Brain microvascular endothelial cell (primary cell): ENCODE results near the gene EPB41L4B.

Experiments
- DNase-seq: peaks from one replicate; pipeline ENCODE4 v3.0.0-alpha.2; 2020
- H3K27ac ChIP-seq: fragments of 250-450 bp; sonication (Bioruptor Pico); 2 replicates; pipeline ENCODE4 v1.5.1; 2020; ENCODE audit warnings: mild to moderate bottlenecking, moderate library complexity
- H3K27me3 ChIP-seq: fragments of 250-450 bp; sonication (Bioruptor Pico); replicated peaks from 2 replicates; pipeline ENCODE4 v1.5.1; 2020; ENCODE audit warnings: mild to moderate bottlenecking
- H3K36me3 ChIP-seq: fragments of 250-450 bp; sonication (Bioruptor Pico); replicated peaks from 2 replicates; pipeline ENCODE4 v1.5.1; 2020; ENCODE audit warnings: mild to moderate bottlenecking
- H3K4me3 ChIP-seq: 2 replicates; pipeline ENCODE4 v1.5.1; 2011; ENCODE audit warnings: low read depth, mild to moderate bottlenecking, control low read depth, low read length, moderate library complexity
- in situ Hi-C: cut with HindIII; loops from 2 replicates; pipeline ENCODE4 v1.10.0; 2017; ENCODE audit warnings: low sequenced_read_pairs, low pct_ligation_motif_present
- TF ChIP-seq, protein P1 (sequence below): IDR thresholded peaks from 2 replicates; pipeline ENCODE4 v1.5.1; 2011; ENCODE audit warnings: low read depth, mild to moderate bottlenecking, moderate library complexity, low read length, control low read depth, inconsistent platforms; ENCODE audit errors: missing control alignments

EPB41L4B gene

DNA sequence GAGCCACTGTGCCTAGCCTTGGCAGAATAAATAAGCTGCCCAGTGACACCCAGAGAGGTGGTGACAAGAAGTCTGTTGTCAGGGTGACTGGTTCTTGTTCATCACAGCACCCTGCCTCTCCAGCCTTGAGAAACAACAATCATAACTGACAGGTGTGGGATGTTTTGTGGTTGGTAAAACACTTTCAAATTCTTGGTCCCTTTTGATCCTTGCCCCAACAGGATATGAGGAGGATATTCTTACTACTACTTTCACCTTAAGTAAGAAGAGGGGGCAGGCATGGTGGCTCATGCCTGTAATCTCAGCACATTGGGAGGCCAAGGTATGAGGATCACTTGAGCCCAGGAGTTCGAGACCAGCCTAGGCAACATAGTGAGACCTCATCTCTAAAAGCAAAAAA is 139.6 kb downstream of the EPB41L4B start:
- H3K27me3 ChIP-seq: no peaks in the 10 kb centered on the region
- TF ChIP-seq, protein P1, sequence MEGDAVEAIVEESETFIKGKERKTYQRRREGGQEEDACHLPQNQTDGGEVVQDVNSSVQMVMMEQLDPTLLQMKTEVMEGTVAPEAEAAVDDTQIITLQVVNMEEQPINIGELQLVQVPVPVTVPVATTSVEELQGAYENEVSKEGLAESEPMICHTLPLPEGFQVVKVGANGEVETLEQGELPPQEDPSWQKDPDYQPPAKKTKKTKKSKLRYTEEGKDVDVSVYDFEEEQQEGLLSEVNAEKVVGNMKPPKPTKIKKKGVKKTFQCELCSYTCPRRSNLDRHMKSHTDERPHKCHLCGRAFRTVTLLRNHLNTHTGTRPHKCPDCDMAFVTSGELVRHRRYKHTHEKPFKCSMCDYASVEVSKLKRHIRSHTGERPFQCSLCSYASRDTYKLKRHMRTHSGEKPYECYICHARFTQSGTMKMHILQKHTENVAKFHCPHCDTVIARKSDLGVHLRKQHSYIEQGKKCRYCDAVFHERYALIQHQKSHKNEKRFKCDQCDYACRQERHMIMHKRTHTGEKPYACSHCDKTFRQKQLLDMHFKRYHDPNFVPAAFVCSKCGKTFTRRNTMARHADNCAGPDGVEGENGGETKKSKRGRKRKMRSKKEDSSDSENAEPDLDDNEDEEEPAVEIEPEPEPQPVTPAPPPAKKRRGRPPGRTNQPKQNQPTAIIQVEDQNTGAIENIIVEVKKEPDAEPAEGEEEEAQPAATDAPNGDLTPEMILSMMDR: no peak
- no peaks in the 10 kb centered on the region for H3K36me3 ChIP-seq
- in situ Hi-C loops: no loop called here
- no peak overlapping the region for H3K27ac ChIP-seq
- no peak for DNase-seq
- H3K4me3 ChIP-seq: no peak overlapping the region

DNA sequence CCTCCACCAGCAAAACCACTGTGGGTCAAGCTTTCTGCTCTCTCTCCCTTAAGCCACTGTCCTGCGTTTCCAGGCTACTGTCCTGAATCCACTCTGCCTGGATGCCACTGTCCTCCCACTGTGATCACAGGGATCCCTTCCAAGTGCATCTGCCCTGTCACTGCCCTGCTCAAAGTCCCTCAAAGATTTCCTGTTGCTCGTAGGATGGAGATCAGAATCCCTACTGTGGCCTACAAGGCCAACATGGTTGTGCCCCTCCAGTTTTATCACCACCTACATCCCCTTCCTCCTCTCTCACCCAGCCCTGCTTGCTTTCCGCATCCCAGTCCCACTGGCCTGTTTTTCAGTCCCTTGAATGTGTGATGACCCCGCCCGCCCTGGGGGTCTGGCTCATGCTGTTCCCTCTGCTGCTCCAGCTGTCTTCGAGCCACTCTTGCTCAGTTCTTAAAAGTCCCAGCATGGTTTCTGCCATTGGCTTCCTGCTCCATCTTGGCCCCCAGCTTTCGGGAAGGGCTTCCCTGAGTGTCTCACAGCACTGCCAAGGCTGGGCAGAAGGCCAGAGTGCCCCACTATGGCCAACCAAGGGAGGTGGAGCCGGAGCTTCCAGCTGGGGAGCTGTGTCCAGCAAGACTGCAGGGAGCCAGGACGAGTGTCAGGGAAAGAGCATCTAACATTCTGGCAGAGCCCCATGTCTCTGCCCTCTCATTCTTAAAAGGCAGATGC is 140.9 kb downstream of the EPB41L4B start:
- no peak overlapping the region for H3K4me3 ChIP-seq
- DNase-seq: no peak
- H3K36me3 ChIP-seq: no peaks in the 10 kb centered on the region
- TF ChIP-seq, protein P1: no peak
- H3K27ac ChIP-seq: no peak overlapping the region
- H3K27me3 ChIP-seq: no peaks in the 10 kb centered on the region
- in situ Hi-C loops: no loop called here

DNA sequence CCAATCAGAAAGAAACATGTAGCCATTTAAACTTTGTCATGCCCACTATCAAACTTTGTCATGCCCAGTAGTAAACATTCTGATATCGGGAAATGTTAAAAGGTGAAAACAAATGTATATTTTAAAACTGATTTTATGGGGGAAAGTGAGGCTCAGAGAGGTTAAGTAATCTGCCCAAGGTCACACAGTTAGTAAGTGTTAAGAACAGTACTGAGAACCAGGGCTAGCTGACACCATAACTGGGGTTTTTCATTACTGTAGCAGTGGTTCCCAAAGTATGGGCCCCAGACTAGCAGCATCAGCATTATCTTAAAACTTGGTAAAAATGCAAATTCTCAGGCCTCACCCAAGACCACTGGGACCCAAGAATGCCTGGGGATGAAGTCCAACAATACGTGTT is 143.9 kb downstream of the EPB41L4B start:
- no peak for DNase-seq
- TF ChIP-seq, protein P1: no peak

DNA sequence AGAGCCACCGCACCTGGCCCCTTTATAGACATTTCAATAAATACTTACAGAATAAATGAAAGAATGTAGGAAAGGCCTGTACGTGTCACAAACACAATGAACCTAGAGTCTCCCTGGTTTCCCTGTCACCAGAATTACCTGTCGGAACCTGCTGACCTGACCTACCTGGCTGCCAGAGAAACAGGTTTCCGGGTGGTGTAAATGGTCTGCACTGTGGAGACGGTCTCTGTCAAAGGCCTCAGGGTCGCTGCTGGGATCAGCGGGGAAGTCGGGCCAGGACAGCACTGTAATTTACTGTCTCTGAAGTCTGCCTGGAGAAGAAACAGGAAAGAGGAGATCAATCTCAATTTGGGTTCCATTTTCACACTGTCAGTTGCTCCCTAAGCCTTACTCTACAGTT is 144.5 kb downstream of the EPB41L4B start:
- no peak overlapping the region for H3K27ac ChIP-seq
- TF ChIP-seq, protein P1: no peak
- in situ Hi-C loops: no loop called here
- no peaks in the 10 kb centered on the region for H3K27me3 ChIP-seq
- H3K4me3 ChIP-seq: no peak overlapping the region
- DNase-seq: no peak
- H3K36me3 ChIP-seq: no peaks in the 10 kb centered on the region

More for the DNA sequence above, 143.9 kb downstream of the EPB41L4B start:
- Histone ChIP-seq H3K36me3 (no peaks in the 10 kb centered on the region), H3K27me3 (no peaks in the 10 kb centered on the region), H3K4me3 (no peak overlapping the region), H3K27ac (no peak overlapping the region)
- in situ Hi-C loops: no loop called here

DNA sequence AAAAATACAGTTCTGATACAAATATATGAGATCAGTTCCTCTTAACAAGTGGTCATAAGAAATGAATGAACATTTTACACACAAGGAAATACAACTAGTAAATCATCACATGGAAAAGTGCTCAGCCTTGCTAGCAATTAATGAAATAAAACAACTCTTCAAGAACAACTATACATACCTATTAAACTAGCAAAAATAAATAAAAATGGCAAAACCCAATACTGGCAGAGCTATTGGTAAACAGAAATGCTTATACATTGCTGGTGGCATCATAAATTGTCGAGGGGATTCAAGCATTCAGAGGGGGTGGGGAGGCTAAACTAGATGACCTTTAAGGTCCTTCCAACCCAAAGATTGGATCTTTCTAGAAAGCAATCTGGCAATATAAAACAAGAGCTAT is 147.9 kb downstream of the EPB41L4B start:
- H3K27ac ChIP-seq: no peak overlapping the region
- DNase-seq: no peak
- H3K4me3 ChIP-seq: no peak overlapping the region
- H3K27me3 ChIP-seq: no peaks in the 10 kb centered on the region
- no peaks in the 10 kb centered on the region for H3K36me3 ChIP-seq
- TF ChIP-seq, protein P1: no peak
- in situ Hi-C loops: no loop called here

DNA sequence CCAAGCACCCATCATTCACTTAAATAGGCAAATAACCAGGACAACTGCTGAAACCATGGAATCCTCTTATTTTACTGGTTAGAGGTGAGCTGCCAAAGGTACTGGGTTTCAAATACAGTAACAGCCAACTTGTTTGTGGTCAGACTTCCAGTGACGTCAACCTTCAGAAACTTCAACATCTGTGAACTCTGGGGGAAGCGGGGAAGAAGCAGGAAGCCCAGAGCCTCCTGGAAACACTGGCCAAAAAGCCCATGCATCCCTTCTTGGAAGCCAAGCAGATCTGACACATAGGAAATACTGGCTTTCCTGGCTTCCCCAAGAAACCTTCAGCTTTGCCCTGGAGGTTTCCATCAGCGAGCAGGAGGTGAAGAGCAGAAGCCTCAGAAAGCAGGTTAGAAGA is 148.9 kb downstream of the EPB41L4B start:
- in situ Hi-C loops: no loop called here
- DNase-seq: peak; percentile 5

More for the DNA sequence above, 148.9 kb downstream of the EPB41L4B start:
- H3K27ac ChIP-seq: no peak overlapping the region
- TF ChIP-seq, protein P1: no peak
- no peaks in the 10 kb centered on the region for H3K36me3 ChIP-seq
- H3K27me3 ChIP-seq: peaks cover 2% of the 10 kb centered on the region
- H3K4me3 ChIP-seq: no peak overlapping the region
